HG03520 (cell line): ENCODE data around the gene PHF23.

ENCODE experiments used
- ATAC-seq: cut with Tn5 transposase; IDR thresholded peaks from one replicate; pipeline ENCODE4 v1.9.1; 2021; ENCODE audit warnings: mild to moderate bottlenecking, moderate library complexity; ENCODE audit not compliant: unreplicated experiment

The PHF23 gene

DNA sequence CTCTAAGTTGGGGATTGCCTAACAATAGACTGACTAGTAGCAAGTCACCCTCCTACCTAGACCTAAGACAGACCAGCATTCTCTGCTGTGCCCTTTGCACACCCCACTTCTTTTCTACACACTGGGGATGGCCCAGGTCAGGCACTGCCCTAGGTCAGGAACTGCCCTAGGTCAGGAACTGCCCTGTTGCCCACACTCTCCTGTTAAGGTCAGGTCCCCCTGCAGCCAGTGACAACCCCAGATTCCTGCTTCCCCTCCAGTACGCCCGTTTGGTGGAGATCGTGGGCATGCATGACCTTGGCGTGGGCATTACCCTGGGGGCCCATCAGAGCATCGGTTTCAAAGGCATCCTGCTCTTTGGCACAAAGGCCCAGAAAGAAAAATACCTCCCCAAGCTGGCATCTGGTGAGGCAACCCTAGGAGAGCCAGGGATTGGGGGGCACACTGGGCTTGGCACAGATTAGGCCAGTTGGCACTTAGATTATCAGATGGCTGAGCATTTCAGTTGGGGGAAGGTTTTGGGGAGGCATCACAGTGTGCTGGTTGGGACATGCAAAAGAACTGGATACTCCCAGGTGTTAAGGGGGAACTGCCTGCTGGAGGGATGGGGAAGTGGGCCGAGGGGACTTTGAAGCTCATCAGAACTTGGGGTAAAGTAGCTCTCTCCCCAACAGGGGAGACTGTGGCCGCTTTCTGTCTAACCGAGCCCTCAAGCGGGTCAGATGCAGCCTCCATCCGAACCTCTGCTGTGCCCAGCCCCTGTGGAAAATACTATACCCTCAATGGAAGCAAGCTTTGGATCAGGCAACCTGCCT, 17.8 kb downstream of the PHF23 start:
- no peak for ATAC-seq

DNA sequence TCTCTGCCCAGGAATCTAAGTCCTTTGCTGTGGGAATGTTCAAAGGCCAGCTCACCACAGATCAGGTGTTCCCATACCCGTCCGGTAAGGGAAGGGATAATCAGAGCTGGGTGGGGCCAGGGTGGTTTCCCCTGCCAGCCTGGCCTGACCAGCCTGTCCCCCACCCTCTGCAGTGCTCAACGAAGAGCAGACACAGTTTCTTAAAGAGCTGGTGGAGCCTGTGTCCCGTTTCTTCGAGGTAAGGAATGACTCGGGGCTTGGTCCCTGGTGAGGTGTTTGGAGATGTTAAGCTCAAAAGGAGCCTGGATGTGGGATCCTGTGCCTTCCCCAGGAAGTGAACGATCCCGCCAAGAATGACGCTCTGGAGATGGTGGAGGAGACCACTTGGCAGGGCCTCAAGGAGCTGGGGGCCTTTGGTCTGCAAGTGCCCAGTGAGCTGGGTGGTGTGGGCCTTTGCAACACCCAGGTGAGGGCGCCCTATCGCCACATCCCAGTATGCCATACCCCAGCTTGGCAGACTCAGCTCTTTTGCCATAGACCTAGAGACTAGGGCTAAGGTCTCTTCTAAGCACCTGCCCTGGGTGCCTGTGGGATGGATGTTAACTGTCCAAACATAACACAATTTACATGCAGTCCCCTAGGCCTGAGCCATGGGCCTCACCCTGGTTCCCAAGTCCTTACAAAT, 18.5 kb downstream of the PHF23 start:
- no peak for ATAC-seq

DNA sequence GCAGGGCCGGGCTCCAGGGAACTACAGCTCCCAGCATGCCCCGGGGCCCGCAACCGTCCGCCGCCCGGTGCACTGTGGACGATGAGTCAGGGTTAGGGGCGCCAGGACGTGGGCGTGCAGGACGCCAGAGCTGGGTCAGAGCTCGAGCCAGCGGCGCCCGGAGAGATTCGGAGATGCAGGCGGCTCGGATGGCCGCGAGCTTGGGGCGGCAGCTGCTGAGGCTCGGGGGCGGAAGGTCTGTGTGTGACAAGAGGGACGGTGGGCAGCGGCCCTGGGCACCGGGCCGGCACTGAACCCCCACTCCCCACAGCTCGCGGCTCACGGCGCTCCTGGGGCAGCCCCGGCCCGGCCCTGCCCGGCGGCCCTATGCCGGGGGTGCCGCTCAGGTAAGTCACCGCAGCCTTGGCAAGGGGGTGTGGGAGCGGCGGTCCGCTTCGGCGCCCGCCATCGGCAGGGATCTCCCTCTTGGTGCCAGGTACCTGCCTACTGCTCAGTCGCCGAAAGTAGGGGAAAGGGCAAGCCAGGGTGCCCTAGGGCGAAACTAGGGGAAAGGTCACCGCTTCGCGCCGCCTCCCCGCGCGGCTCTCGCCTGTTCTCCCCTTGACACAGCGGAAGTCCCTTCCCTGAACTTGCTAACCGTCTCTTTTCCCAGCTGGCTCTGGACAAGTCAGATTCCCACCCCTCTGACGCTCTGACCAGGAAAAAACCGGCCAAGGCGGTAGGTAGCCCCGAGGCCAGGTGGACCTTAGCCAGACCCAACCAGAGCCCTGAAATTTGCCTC, 19.3 kb downstream of the PHF23 start, which contains the start of the genes ACADVL and DLG4:
ACADVL (plus strand) TSS at position 127 of the 781 bp plus-strand sequence; CDS start at position 174, 47 bp downstream.
DLG4 (minus strand) TSS at position 25 of the 781 bp plus-strand sequence.
- no peak for ATAC-seq

DNA sequence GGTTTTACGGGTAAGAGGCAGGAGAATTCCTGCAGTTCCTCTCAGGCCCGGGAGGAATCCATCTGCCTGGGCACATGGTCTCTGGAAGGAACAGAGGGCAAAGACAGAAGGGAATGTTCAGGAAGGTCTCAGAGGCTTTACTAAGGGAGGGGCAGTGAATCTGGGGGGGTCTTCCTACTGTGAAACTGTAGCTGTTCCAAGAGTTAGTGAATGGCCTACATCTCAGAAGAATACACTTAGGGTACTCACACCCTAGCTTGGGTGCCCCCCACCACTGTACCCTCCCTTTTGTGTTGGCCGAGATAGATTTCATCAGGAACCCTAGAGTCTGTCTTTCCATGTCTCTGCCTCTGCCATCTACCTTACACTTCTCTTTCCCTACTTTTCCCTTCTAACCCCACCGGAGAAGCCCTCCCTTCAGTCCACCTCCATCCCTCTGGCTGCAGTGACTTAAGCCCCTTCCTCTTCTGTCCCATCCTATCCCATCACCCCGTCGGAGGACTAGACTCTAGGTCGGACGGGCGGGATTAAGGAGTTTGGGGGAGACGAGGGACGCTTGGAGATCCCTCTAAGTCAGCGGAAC, 19.9 kb downstream of the PHF23 start:
- ATAC-seq: no peak

DNA sequence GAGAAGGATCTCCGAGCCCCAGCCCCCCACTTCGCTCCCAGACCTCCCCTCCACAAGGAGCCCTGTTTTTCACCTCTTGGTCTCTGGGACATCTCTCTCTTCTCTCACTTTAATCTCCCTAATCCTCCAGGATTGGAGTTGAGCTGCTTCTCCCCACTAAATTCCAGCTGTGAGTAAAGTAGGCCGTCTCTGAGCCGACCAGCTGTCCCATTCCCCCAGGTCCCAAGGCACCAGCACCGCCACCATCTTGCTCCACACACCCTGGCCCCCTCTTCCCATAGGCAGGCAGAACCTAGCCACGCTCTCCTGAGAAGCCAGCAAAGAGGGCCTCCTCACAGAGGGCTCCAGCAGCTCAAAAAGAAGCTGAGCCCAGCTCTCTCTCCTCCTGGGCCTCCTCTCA, 20.5 kb downstream of the PHF23 start:
- no peak for ATAC-seq

DNA sequence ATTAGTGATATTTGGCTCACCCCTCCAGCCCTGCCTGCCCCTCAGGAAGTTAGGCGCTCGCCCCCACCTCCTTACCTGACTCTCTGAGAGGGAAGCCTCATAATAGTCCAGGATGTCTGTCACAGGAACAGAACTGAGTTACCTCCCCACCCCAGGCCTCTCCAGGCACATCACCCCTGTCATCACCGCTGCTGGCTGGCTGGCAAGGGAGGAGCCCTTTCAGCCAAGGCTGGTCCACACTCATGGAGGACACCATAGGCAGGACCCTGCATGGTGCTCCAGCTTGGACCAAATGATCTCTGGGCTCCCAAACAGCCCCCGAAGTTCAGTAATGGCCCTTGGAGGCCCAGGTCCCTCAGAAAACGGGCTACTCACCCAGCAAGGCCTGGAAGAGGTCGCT, 21.1 kb downstream of the PHF23 start:
- no peak for ATAC-seq

DNA sequence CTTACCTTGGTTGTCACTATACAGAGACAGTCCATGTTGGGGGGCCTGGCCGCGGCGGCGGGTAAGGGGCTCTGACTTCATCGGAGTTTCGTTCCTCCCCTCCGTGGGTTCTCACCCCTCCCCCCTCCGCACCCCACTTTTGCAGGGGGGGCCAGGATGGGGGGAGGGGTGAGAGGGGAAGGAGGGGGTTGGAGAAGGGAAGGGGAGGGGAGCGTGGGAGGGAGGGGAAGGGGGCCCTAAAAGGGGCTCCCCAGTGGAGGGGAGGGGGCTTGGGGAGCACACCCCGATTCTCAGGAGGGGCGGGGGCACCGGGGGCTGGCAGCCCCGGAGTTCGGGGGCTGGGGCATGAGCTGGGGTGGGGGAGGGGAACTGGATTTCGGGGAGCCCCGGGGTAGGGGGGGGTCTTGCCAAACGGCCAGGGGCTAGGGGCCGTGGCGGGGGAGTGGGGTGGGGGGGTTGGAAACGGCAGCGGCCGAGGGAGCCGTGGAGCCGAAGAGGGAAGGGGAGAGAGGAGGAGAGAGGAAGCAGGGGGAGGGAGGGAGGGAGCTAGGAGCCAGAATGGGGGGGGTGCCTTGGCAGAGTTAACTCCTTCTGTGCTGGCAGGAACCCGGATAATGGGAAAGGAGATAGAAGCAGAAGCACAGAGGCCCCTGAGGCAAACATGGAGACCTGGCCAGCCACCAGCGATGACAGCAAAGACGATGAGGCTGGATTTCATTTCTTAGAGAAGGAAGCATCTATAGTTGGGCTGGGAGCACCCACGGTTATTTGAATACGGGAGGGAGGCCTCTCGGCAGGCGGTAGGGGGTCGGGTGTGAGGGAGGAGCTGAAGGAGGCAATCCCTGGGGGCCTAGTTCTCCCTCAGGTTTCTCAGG, 21.9 kb downstream of the PHF23 start:
- ATAC-seq: no peak

DNA sequence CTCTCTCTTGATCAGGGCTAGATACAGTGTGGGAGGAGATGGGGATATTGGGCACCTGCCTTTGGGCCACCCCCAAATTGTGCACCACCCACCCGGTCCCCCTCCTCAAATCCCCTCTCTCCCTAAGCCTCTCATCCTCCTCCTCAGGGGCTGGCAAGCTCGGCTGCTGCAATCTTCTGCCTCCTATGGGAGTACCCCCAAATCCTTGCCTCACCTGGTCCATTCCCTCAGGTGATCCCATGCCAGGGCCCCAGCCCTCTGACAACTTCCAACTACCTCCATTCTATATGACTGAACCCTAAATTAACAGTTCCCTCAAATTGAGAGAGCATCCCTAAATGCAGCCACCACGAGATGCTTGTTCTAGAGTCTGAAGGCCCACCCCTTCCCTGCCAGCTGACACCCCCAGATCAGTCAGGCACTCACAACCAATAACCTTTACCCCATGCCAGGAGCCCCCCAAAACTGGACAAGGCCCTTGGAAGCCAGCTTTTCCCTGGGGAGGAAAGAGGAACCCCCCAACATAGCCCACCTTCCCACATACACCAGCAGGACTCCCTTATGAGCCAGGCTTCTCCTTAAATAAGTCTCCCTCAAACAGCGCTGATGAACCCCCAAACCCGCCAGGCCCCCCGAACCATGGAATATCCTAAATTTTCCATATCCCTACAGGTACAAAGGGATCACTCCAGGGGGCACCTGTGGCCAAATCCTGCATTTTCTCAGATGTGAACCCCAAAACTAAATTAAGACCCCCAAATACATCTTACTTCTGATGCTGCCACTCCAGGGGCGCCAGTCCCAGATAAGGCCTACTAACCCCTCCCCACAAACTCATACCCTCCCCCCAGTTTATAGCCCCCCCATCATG, 22.8 kb downstream of the PHF23 start:
- no peak for ATAC-seq

DNA sequence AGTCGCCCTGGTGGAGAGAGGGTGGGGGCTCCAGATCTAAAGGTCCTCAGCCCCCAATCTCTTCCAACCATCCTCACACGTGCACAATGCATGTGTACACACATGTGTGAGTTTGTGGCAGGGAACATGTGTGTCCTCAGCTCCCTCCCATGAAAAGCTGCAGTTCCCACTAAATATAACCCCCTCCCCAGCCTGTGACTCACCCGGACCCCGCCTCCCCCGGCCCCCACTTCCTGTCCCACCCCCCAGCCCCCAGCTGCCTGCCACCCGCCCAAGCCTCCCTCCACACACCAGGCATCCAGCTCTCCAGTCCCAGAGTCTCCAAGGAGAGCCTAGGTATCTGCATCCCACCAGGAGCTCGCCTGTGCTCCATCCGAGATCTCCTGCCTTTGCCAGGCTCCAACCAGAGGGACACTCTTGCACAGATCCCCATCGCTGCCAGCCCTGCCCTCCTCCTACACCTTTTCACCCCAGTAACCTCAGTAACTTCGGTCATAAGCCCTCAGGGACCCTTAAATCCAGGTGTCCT, 23.5 kb downstream of the PHF23 start:
- ATAC-seq: no peak

DNA sequence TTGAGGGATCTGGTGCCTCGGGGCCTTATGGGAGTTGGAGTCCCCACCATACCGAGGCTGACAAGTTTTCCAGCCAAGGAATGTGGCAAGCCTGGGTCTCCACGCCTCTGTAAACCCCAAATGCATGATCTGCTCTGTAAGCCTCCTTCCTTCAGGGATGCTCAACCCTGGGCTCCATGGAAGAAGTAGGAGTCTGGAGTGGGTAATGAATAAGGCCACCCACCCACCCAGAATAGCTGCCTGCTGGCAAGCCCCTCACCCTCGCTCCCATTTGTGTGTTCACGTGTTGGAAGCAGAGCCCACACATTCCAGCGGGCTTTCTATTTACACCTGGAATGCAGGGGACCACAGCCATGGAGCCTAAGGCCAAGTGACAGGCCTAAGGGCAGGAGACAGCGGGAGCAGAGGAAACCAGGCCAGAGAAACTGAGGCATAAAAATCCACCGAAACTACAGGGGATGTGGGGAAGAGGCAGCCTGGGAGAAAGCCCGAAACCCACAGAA, 24.1 kb downstream of the PHF23 start:
- no peak for ATAC-seq

DNA sequence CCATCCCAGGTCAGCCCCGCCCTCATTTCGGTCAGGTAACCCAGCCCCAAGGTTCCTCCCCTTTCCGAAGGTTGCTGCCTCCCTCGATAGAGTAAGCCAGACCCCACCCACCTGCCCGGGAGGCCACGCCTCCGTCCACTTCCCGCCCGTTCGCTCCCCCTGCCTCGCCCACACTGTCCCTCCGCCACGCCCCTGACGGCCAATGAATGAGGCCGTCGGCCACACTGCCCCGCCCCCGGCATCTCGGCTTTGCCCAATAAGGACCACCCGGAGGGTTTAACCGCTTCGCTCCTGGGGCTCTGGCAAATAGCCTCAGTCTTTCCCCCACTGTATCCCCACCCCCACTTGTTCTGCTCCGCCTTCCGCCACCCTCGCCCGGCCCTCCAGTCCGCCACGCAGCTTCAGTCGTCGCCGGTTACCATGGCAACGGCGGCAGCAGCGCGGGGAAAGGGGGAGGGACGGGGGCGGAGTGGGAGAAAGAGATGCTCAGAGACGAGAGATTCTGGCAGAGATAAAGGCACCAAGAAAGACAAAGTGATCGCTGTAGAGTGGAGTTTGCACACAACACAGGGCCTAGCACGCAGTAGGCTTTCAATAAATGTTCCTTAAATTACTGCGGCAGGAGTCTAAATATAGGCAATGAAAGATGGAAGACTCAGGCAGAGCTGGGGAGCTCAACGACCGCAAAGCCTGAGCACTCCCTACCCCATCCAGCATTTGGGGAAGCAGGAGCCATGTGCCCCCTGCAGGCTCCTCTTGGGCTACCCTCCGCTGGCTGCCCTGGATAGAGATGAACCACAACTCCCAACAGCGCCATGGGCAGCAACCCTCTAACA, 24.7 kb downstream of the PHF23 start:
- ATAC-seq: peak; percentile 65

DNA sequence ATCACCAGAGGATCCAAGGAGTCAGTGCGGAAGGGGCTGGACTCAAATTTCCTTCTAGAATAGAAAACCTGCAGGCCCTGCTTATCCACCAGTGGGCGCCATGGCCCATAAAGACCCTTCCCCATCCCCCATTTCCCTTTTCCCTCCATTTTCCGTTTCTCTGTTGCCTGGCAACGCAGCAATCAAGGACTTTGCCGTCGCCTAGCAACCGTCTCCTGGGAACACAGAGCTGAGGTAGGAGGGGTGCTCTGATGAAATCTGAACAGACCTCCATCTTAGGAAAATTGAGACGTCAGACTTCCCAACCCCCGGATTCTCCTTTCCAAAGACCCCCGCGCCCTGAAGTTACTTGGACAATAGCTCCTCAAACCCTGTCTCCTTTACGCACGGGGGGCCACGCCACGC, 25.4 kb downstream of the PHF23 start:
- ATAC-seq: no peak

DNA sequence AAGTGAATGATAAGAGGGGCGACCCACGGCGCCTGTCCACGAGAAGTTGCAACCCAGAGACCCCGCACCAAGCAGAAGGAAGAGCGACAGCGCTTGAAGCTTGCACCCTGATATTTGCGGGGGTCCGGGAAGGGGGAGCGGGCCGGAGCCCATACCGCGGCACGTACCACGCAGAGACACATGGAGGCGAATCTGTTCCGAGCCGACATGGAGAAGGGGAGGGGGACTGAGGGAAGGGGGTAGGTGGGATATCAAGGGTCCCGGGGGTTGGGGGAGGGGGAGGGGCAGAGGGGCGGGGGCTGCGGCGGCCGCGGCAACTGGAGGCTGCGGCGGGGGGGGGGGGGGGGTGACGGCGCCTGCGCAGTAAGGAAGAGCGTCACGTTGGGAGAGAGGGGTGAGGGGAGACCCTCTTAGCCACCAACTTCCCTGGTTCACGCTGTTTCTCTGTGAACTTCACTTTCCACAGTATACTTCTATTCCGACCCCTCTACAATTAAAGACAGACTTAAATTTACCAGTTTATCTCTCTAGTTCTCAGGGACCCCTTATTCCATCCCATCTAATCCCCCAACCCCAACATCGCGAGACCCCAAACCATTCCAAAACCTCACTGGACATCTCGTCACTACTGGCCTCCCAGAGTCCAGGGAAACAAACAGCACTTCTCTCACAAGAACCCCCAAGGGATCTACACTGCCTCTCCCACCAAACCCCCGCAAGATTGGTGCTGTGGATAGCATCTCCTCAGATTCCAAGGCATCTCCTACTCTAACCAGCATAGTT, 27.6 kb downstream of the PHF23 start:
- no peak for ATAC-seq

DNA sequence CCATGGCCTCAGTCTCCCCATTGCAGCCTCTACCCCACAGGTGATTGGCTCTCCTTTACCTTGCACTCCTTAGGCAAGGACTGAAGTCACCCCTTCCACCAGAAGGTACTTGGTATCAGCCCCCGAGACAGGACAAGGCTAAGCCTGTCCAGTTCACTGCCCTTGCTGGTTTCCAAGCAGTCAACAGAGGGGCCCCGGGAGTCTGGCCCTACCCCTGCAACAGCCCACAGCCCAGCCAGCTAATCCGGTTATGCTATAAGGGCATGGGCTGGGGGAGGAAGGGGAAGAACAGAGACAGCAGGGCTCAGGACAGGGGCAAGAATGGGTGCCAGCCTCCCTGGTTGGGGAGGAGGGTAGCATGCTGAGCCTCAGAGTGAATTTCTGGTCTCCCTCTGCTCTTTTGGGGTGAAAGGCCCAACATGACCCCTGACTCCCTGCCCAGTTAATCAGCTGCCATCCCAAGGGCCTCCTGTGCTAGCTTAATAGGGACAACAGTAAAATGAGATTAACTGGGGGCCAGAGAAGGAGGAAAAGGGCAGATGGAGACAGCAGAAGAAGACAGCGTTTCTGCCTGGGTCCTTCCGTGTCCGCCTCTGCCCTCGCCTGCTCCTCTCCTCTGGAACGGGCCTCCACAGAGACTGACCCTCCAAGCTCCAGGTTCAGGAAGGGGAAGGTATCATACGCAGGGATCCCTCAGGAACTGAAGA, 30.4 kb downstream of the PHF23 start:
- ATAC-seq: no peak

DNA sequence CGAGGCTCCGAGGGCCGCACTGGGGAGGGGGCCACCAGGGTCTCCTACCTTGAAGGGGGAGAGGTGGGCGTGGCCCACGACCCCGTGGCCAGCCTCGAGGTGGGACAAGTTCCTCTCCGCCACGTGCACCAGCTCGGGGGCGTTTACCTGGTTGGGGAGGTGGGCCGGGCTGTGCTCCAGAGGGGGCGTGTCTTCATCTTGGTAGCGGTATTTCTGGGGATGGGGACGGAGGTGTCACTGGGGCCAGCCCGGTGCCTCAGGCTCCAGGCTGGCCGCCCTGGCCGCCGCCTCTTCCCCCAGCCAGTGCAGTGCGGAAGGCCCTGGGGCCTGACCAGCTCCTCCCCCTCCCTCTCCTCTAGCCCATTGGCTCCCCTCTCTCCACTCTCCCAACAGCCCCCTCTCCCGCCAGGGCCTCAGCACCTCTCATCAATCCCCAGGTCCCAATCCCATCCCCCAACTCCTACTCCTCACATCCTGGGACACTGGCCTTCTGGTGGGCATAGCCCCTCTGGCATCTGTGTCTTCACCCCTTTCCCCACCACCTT, 31.2 kb downstream of the PHF23 start:
- ATAC-seq: no peak
